Heart right ventricle (tissue), 16 donors: ENCODE data around the gene BABAM2. TPM values are rescaled to one million over a fixed set of nuclear protein-coding genes. Genes with fewer than 3 reads are reported as not detected.

ENCODE experiments used
- ATAC-seq, 8 donors: fragments of 200-7000 bp; cut with Tn5 transposase; one replicate each; pipeline ENCODE4 v1.9.1; 2020; ENCODE audit warnings: mild to moderate bottlenecking in 8 of 8, moderate library complexity in 8 of 8, moderate number of reproducible peaks in 1 of 8
- DNase-seq, 2 donors: peaks; one replicate each; pipeline ENCODE4 v3.0.0-alpha.2; 2020
- H3K27ac ChIP-seq, 10 donors: fragments of 200-600 bp; sonication (generic) in 2 of 10; one replicate each; pipeline versions ENCODE4 v1.5.0 to v1.8.0; 2020 to 2022; ENCODE audit warnings: mild to moderate bottlenecking in 3 of 10
- H3K27me3 ChIP-seq, 7 donors: fragments of 200-600 bp; one replicate each; pipeline ENCODE4 v1.8.0; 2021 to 2022; ENCODE audit warnings: mild to moderate bottlenecking in 2 of 7
- H3K36me3 ChIP-seq, 9 donors: fragments of 200-600 bp; sonication (generic) in 1 of 9; one replicate each; pipeline versions ENCODE4 v1.5.0 to v1.8.0; 2020 to 2022; ENCODE audit warnings: mild to moderate bottlenecking in 2 of 9
- H3K4me1 ChIP-seq, 9 donors: fragments of 200-600 bp; sonication (generic) in 1 of 9; one replicate each; pipeline versions ENCODE4 v1.5.0 to v1.8.0; 2020 to 2022; ENCODE audit warnings: mild to moderate bottlenecking in 4 of 9
- H3K4me3 ChIP-seq, 10 donors: fragments of 200-600 bp; sonication (generic) in 2 of 10; one replicate each; pipeline versions ENCODE4 v1.5.0 to v1.8.0; 2020 to 2022; ENCODE audit warnings: mild to moderate bottlenecking in 7 of 10, moderate library complexity in 2 of 10
- H3K9me3 ChIP-seq, 11 donors: fragments of 200-600 bp in 10 of 11; sonication (generic) in 2 of 11; one replicate each; pipeline versions ENCODE4 v1.5.0 to v1.8.0; 2013 to 2022; ENCODE audit warnings: mild to moderate bottlenecking in 2 of 11, control low read depth in 1 of 11, moderate library complexity in 1 of 11
- CTCF ChIP-seq, 9 donors: fragments of 200-600 bp; sonication (generic) in 2 of 9; IDR thresholded peaks; one replicate each; pipeline versions ENCODE4 v1.5.0 to v1.8.0; 2021 to 2022; ENCODE audit warnings: antibody characterized with exemption in 9 of 9, mild to moderate bottlenecking in 5 of 9, moderate library complexity in 1 of 9
- WGBS, 2 donors: extraction: QIAGEN DNeasy Blood & Tissue Kit; methylation state at CpG; one replicate each; pipeline ENCODE4 v1.1.7; 2013; ENCODE audit warnings: inconsistent platforms in 1 of 2; 5-methylcytosine and 5-hydroxymethylcytosine counted together
- intact Hi-C, 10 donors: fragments of 100-400 bp; cut with DNase I; formaldehyde crosslinking; loops; one replicate each; pipeline versions ENCODE4 v1.11.1 to v1.14.2; 2022
- polyA plus RNA-seq, 2 donors: library from polyadenylated mRNA; stranded (reverse); fragments of 200-250 nt; gene quantifications; one replicate each; pipeline ENCODE4 v1.2.3, GENCODE V29; 2013
- total RNA-seq, 10 donors: library from RNA; stranded (reverse); fragmentation: NEBNext Ultra II Directional in 3 of 10; extraction: Animal tissue kit (Norgen Biotek cat#: 25700) in 3 of 10; gene quantifications; one replicate each; pipeline versions ENCODE4 v1.2.1 to v1.2.4, GENCODE V29; 2021 to 2023
- donor health status: Arrhythmogenic right ventricular cardiomyopathy.
- donor health status: ischemic (EF 13 %, LVEDD 7.1; RV severe dilation, severe dysfunction).
- donor health status: healthy with polysubstance abuse.
- donor health status: DM: no; HTN: yes; CAD: no.
- donor health status: DM: no; HTN: no; CAD: no.
- donor health status: ischemic (EF 25% LVEDD 6.9; RV normal size, moderate dysfunction).
- donor health status: ischemic (EF 25% LVEDD 5.7; RV mildly dilated, moderate dysfunction).
- donor health status: healthy.
- donor health status: DM: yes; HTN: yes; CAD: no.
- donor health status: Ischemic cardiomyopathy.
- donor health status: ischemic (EF 35%, LVEDD 5.7; RV mildly dilated, moderate dysfunction).
- donor health status: nonischemic (EF 11% LVEDD 7.7; RV severe dilation, severe dysfunction).
- donor health status: DM: yes; HTN: yes; CAD: no.
- donor health status: PGD.
- donor health status: ischemic (EF 29% LVEDD 5.4; RV normal size, mild dysfunction).
- donor health status: nonischemic (EF 23%, LVEDD 6.1; RV moderate dilation, normal function).

The BABAM2 gene
- total and polyA plus RNA-seq, 12 donors: 13.3 to 83.4 (median 65.9) TPM

GRCh38 chr2:27931361-27931950, 40.9 kb downstream of the BABAM2 start:
- Histone ChIP-seq H3K4me3 (no peak overlapping the region), H3K36me3 (peaks cover 0 to 27% (median 0%) of the 10 kb centered on the region in 9 donors), H3K9me3 (no peaks in the 10 kb centered on the region), H3K4me1 (no peaks in the 10 kb centered on the region), H3K27ac (no peak overlapping the region), H3K27me3 (no peaks in the 10 kb centered on the region)
- WGBS, 2 donors: 76 to 77% methylated on average over 4 of the region's 4 CpGs
- no peak for TF ChIP-seq CTCF (IDR thresholded peaks at IDR 0.05)
- ATAC-seq (no peak), DNase-seq (no peak)
- intact Hi-C loops: no loop called here

GRCh38 chr2:27932396-27932795, 41.9 kb downstream of the BABAM2 start:
- H3K27me3 ChIP-seq: no peaks in the 10 kb centered on the region
- 95 to 96% methylated on average over 2 of the region's 2 CpGs for WGBS, 2 donors
- intact Hi-C loops: no loop called here
- peaks cover 0 to 6% (median 0%) of the 10 kb centered on the region in 9 donors for H3K4me1 ChIP-seq
- TF ChIP-seq CTCF (IDR thresholded peaks at IDR 0.05): no peak
- no peak for DNase-seq
- no peak overlapping the region for H3K4me3 ChIP-seq
- no peak for ATAC-seq
- H3K9me3 ChIP-seq: no peaks in the 10 kb centered on the region
- no peak overlapping the region for H3K27ac ChIP-seq
- peaks cover 0 to 27% (median 0%) of the 10 kb centered on the region in 9 donors for H3K36me3 ChIP-seq

GRCh38 chr2:27935026-27935425, 44.5 kb downstream of the BABAM2 start:
- 94 to 96% methylated on average over 3 of the region's 3 CpGs for WGBS, 2 donors
- H3K27ac ChIP-seq: no peak overlapping the region
- peaks cover 0 to 22% (median 0%) of the 10 kb centered on the region in 9 donors for H3K36me3 ChIP-seq
- no peaks in the 10 kb centered on the region for H3K27me3 ChIP-seq
- no peak for ATAC-seq
- intact Hi-C loops: no loop called here
- DNase-seq: no peak
- H3K9me3 ChIP-seq: no peaks in the 10 kb centered on the region
- H3K4me3 ChIP-seq: no peak overlapping the region
- peaks cover 0 to 8% (median 2%) of the 10 kb centered on the region in 9 donors for H3K4me1 ChIP-seq
- TF ChIP-seq CTCF (IDR thresholded peaks at IDR 0.05): no peak

- 61 to 67% methylated on average over 2 of the region's 2 CpGs for WGBS, 2 donors
- H3K9me3 ChIP-seq: no peaks in the 10 kb centered on the region
- DNase-seq (no peak), ATAC-seq (peak in 1 of 8 donors; percentile 46)
- peaks cover 0 to 11% (median 0%) of the 10 kb centered on the region in 9 donors for H3K36me3 ChIP-seq
- no peak for TF ChIP-seq CTCF (IDR thresholded peaks at IDR 0.05)
- H3K4me3 ChIP-seq: no peak overlapping the region
- peak overlapping the region in 1 of 10 donors; percentile 10 for H3K27ac ChIP-seq
- intact Hi-C loops: loop anchor here in 1 of 10 donors (5.0 kb wide), 1 partner anchor 48 kb away; the partner anchor contains the start of genes BABAM2 and RBKS
- H3K4me1 ChIP-seq: peaks cover 0 to 22% (median 6%) of the 10 kb centered on the region in 9 donors
- H3K27me3 ChIP-seq: no peaks in the 10 kb centered on the region
Measured at GRCh38 chr2:27940090-27940671, 49.7 kb downstream of the BABAM2 start.
